HepG2 (cell line): Measurements from ENCODE around the gene GNG13. TPM values are rescaled to one million over a fixed set of nuclear protein-coding genes. Genes with fewer than 3 reads are reported as not detected.

Experiments
- ELF1 ChIP-seq: sonication (generic); formaldehyde crosslinking; IDR thresholded peaks from 2 replicates; pipeline ENCODE4 v1.4.0; 2020; ENCODE audit warnings: missing genetic modification reagents
- ESRRA ChIP-seq: sonication (generic); formaldehyde crosslinking; IDR thresholded peaks from 2 replicates; pipeline ENCODE4 v1.5.1; 2020; ENCODE audit warnings: mild to moderate bottlenecking, low read depth, missing genetic modification reagents
- HMG20B ChIP-seq: conservative IDR thresholded peaks from 2 replicates; pipeline ENCODE4 v1.6.1; 2016; ENCODE audit warnings: missing genetic modification reagents, missing compliant biosample characterization
- HNRNPK ChIP-seq: fragments of 200-400 bp; formaldehyde crosslinking; IDR thresholded peaks from 2 replicates; pipeline ENCODE4 v1.6.1; 2018; ENCODE audit warnings: low read length, low read depth, moderate library complexity, mild to moderate bottlenecking; ENCODE audit not compliant: poor library complexity, severe bottlenecking
- MTF1 ChIP-seq: sonication (generic); formaldehyde crosslinking; IDR thresholded peaks from 2 replicates; pipeline ENCODE4 v1.5.0; 2020; ENCODE audit warnings: missing genetic modification reagents
- NFIC ChIP-seq: IDR thresholded peaks from 2 replicates; pipeline ENCODE4 v1.6.1; 2012; ENCODE audit warnings: mild to moderate bottlenecking, low read length, inconsistent platforms
- NR2F1 ChIP-seq, 2 experiments: fragments of 450-650 bp in 1 of 2; formaldehyde crosslinking in 1 of 2; IDR thresholded peaks; 2 replicates each; pipeline versions ENCODE4 v1.5.0 to v1.6.1; 2016 to 2020; ENCODE audit warnings: mild to moderate bottlenecking in 1 of 2, missing compliant biosample characterization in 1 of 2, missing genetic modification reagents in 1 of 2, moderate library complexity in 1 of 2
- POLR2AphosphoS2 ChIP-seq: IDR thresholded peaks from 2 replicates; pipeline ENCODE4 v1.6.1; 2011; ENCODE audit warnings: low read depth, low read length, improper control_type of control experiment
- RERE ChIP-seq: IDR thresholded peaks from 2 replicates; pipeline ENCODE4 v1.6.1; 2016; ENCODE audit warnings: low read depth, missing genetic modification reagents, missing compliant biosample characterization
- TBX2 ChIP-seq: sonication (generic); formaldehyde crosslinking; IDR thresholded peaks from 2 replicates; pipeline ENCODE4 v1.5.0; 2020; ENCODE audit warnings: missing genetic modification reagents, mild to moderate bottlenecking, borderline replicate concordance
- ZBTB14 ChIP-seq: sonication (generic); formaldehyde crosslinking; IDR thresholded peaks from 2 replicates; pipeline ENCODE4 v1.4.0; 2020; ENCODE audit warnings: missing genetic modification reagents
- ZNF280D ChIP-seq: sonication (generic); formaldehyde crosslinking; IDR thresholded peaks from 2 replicates; pipeline ENCODE4 v1.5.1; 2020; ENCODE audit warnings: mild to moderate bottlenecking, missing genetic modification reagents
- ZNF550 ChIP-seq: sonication (generic); formaldehyde crosslinking; IDR thresholded peaks from 2 replicates; pipeline ENCODE4 v1.4.0; 2020; ENCODE audit warnings: mild to moderate bottlenecking, missing genetic modification reagents, borderline replicate concordance
- ZNF766 ChIP-seq: sonication (generic); formaldehyde crosslinking; IDR thresholded peaks from 2 replicates; pipeline ENCODE4 v1.5.0; 2020; ENCODE audit warnings: missing genetic modification reagents, borderline replicate concordance
- ZSCAN30 ChIP-seq: sonication (generic); formaldehyde crosslinking; IDR thresholded peaks from 2 replicates; pipeline ENCODE4 v1.5.0; 2020; ENCODE audit warnings: mild to moderate bottlenecking, missing genetic modification reagents
- polyA plus RNA-seq, 8 experiments: library from polyadenylated mRNA; depleted of rRNA in 3 of 8; stranded (reverse) in 7 of 8; unstranded in 1 of 8; fragments of >200 nt; fragmentation: Illumina TruSeq in 4 of 8; extraction: Trizol in 4 of 8; gene quantifications; 2 replicates each; pipeline versions ENCODE4 v1.2.1 to v1.2.3, GENCODE V29; 2011 to 2016; ENCODE audit warnings: low read depth in 4 of 8, missing spikeins in 1 of 8, mixed read lengths in 1 of 8; ENCODE audit not compliant: insufficient read depth in 1 of 8
- total RNA-seq, 5 experiments: library from RNA; depleted of rRNA; stranded (reverse); fragments of >200 nt; fragmentation: Illumina TruSeq; extraction: Trizol; gene quantifications; 2 replicates each; pipeline ENCODE4 v1.2.3, GENCODE V29; 2016; ENCODE audit warnings: low read depth in 1 of 5

Gene GNG13
- total and polyA plus RNA-seq, 2 of the 13 experiments (the other 11 are each of a cell fraction or from before 2014, with no cell fraction given) = not detected

- TF ChIP-seq ZNF280D (CRISPR knock-in tag) = no peak
- no peak for TF ChIP-seq ZSCAN30 (CRISPR knock-in tag)
- TF ChIP-seq MTF1 = no peak
- no peak for TF ChIP-seq ZNF766 (CRISPR knock-in tag)
- no peak for TF ChIP-seq NR2F1 (CRISPR knock-in tag; IDR thresholded peaks at IDR 0.05)
- no peak for TF ChIP-seq POLR2AphosphoS2
- no peak for TF ChIP-seq ELF1 (CRISPR knock-in tag)
- no peak for TF ChIP-seq NFIC
- no peak for TF ChIP-seq HMG20B
- peak; percentile 11; the same call in 1 of the 2 replicates for TF ChIP-seq ZBTB14
- no peak for TF ChIP-seq RERE (CRISPR knock-in tag)
- peak; percentile 19; the same call in 1 of the 2 replicates for TF ChIP-seq TBX2 (CRISPR knock-in tag)
- no peak for TF ChIP-seq HNRNPK
- no peak for TF ChIP-seq ZNF550
- TF ChIP-seq ESRRA = no peak
These were observed 12.0 kb downstream of the GNG13 start, which contains the start of gene CHTF18 (continued) for GRCh38 chr16:788399-789126.
